ENCODE data around the gene TAAR2.

GRCh38 chr6:132624175-132624574, at the start of gene TAAR2:
- TF ChIP-seq ZFP41 (tag by site-specific recombination; IDR thresholded peaks at IDR 0.05; ENCODE audit: borderline replicate concordance), result no peak
- TF ChIP-seq CTCF (tag by site-specific recombination; IDR thresholded peaks at IDR 0.05), result no peak
- TF ChIP-seq ZNF596 (tag by site-specific recombination; IDR thresholded peaks at IDR 0.05), result no peak
